Stimulated activated CD4-positive, alpha-beta T cell treated with anti-CD3 and anti-CD28 coated beads, Interleukin-4, amount 100 ng/mL, for 48 hours (primary cell): ENCODE measurements around the gene RFX8.
"Not testable (repeated sequence)": the region's sequence is repeated elsewhere in the genome, so short reads cannot be mapped to it uniquely, and the experiment has no call there.

Experiments
- DNase-seq, 2 donors: peaks; one replicate each; pipeline ENCODE4 v3.0.0-alpha.2; 2020; ENCODE audit warnings: low read depth in 2 of 2

The RFX8 gene

GRCh38 chr2:101379091-101379490 lies 95.8 kb downstream of the RFX8 start:
- no peak for DNase-seq

DNA sequence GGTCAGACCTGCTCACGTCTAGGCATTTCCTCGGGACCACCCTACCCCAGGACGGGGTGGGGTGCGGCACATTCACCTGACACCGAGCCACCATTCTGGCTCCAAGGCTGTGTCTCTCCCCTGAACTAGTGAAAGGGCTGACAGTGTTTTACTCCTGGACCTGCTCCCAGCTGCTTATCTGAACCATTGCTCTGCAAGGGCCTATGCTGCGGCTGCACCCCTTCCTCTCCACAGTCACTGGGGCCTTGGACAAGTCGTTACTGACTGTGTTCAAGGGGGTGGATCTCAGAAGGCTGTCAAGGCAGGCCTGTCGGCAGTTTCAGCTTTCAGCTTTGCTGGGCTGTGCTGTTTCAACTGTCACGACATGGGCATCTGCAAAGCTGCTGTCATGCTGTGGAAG lies 99.3 kb downstream of the RFX8 start:
- DNase-seq: no peak

DNA sequence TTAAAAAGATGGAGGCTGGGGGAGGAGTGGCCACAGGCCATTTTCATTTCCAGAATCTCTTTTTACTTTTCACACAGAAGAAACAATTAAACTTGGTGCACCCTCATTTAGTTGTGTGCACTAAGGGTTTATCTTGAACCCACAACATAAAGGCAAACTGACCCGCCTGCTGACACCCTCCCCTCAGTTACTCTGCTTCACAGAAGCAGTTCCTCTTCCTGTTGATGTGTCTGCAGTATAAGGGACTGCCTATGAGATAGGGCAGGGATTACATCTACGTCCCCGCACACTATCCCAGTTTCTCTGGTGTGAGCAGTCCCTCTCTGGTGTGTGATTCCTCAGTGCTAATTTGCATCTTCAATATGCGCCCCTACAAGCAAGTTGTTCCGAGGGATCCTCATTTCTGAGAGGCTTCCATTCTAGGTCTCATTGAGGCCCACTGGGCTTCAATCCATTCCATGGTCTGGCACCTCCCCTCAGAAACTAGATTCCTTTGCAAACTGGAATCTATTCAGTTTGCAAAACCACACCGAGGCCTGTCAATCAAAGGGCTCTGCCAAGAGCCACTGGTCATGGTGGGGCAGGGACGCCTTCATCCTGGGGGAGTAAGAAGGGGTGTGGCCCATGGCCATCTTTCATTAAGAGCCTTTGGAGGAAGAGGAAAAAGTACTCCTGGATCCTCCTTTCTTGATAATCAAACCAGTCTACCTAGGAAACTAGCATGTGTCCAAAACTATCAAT lies 99.9 kb downstream of the RFX8 start:
- DNase-seq: no peak

DNA sequence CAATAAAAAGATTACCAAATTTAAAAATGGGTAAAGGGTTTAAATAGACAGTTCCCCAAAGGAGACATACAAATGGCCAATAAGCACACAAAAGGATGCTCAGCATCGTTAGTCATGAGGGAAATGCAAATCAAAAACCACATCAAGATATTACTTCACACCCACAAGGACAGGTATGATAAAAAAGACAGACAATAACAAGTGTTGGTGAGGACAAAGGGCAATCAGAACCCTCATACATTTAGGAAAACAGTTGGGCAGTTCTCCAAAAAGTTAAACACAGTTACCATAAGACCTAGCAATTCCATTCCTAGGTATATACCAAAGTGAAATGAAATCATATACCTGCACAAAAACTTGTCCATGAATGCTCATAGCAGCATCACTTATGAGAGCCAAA lies 102.1 kb downstream of the RFX8 start:
- DNase-seq: no peak

GRCh38 chr2:101371636-101372035 lies 103.3 kb downstream of the RFX8 start:
- no peak for DNase-seq

GRCh38 chr2:101369100-101369499 lies 105.8 kb downstream of the RFX8 start:
- no peak for DNase-seq

GRCh38 chr2:101368376-101368775 lies 106.5 kb downstream of the RFX8 start:
- DNase-seq: no peak

DNA sequence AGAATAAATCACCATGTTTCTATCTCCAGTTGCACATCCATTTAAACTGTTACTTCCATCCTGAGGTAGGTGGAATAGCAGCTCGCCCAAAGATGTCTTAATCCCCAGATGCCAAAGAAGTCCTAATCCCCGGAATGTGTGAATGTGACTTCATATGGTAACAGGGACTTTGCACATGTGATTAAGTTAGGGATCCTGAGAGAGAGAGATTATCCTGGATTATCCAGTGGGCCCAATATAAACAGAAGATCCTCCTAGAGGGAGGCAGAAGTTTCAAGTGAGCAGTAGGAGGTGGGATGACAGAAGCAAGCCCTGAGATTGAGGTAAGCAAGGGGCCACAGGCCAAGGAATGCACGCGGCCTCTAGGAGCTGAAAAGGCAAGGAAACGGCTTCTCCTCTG lies 107.4 kb downstream of the RFX8 start:
- no peak for DNase-seq

DNA sequence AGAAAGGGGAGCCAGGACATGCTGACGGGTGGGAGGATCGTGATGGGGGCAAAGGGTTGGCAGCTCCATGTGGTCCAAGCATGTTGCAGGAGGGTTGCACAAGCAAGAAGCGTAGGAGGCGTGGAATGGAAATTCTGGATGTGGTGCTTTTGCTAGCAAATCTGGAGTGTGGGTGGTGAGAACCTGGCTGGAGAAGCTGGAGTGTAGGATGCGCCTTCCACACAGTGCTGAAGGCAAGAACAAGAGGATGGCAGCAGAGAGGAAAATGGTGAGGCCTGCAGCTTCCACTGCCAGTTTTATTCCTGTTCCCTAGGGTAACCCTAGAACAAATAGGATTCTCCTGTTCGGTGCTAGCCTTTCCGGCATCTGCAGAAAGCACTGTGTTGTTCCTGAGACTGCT lies 110.0 kb downstream of the RFX8 start:
- DNase-seq: no peak

GRCh38 chr2:101362777-101363176 lies 112.1 kb downstream of the RFX8 start:
- no peak for DNase-seq

DNA sequence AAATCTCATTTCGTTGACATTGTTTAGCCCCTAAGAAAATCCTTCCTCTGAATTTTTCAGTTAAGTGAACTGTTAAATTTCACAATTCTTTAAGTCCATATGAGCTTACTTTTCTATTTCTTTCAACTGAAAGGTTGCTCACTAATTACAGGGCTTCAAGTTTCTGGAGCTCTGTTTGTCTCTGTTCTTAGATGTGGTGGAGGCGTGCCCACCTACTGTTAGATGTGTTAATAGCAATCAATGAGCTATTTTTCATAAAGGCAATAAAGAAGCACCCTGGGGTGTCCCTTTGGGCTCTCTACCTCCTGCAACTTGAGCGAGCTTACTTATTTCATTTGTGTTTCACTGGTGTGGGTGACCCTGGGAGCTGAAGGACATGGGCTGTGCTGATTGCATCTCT lies 112.6 kb downstream of the RFX8 start:
- DNase-seq: no peak

DNA sequence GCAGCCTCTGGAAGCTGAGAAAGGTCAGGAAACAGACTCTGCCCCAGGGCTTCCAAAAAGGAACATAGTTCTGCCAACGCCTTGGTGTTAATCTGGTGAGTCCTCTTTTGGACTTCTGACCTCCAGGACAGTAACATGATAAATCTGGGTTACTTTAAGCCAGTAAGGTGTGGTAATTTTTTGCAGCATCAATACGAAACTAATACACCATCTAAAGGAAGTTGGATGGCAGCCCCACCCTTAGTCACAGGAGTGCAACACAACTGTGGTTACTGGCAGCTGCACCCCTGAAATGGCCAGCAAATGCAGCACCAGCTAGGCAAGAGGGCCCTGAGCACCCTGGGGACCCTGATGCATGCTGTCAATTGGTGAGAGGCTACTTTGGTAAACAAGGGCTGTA lies 113.4 kb downstream of the RFX8 start:
- DNase-seq: no peak

DNA sequence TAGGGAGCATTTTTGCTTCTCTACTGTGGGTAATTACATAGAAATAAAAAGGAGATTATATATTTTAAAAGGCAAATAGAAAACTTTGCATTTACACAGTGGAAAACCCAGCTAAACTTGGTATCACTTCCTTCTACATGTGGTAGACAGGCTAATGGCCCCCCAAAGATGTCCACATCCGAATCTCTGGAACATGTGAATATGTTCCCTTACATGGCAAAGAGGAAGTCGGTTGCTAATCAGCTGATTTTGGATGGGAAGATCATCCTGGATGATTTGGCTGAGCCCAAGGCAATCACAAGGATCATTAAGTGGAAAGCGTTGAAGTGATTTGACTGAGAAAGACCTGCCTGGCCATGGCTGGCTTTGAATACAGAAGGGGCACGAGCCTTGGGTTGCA lies 113.8 kb downstream of the RFX8 start:
- DNase-seq: no peak

GRCh38 chr2:101360232-101360631 lies 114.7 kb downstream of the RFX8 start:
- no peak for DNase-seq

DNA sequence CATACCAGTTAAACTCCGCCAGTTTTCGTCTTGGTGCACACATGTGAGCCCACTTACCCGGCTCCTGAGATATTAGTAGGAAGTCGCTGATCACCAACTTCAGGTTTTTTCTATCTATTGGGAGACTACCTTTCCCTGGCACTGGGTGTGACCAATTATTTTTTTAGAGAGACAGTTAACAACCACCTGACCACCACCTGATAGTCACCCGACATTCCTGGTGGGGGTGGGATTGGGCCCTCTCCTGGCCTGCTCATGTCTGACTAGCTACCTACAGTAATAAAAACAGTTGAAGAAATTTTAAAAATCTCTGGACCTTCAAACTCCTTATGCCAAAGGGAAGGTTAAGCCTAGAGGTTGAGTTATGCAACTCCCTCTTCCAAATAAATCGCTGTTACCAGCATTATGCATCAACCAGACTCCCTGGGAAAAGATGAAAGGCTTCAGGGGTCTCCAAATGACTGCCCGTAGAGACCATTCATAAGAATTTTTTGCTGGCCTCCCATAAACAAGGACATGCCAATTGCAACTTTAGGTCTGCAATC lies 115.4 kb downstream of the RFX8 start:
- no peak for DNase-seq

DNA sequence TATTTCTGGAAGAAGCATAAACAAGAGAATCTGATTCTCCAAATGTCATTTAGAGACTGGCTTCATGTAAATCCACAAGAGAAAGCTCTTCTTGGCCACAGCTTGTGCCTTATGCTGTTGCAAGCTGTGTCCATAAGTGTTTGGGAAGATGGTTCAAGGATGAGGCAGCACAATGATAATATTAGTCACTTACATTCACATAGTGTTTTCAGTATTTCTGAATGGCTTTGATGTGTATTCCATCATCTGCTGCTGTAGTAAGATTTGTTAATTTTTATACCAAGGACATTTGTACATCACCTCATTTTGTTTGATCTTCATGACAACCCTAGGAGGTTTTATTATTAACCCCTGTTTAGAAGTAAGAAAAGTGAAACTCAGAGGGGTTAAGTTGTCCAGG lies 117.5 kb downstream of the RFX8 start:
- DNase-seq: no peak

DNA sequence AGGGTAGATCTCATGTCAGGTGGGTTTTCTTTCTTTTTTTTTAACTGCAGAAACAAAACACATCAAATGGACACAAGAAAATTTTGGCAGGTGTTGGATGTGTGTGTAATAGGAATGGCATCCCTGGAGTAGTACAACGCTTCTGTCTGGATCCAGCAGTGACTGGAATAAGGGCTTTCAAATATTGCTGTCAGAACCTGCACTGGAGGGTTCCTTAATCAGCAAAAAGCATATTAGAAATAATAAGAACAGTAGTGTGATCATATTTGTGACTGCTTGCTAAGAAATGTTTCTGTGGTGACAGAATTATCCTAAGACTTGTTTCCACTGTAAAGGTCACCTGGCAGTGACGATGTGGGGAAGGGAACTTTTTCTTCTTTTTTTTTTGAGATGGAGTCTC lies 118.4 kb downstream of the RFX8 start:
- no peak for DNase-seq

DNA sequence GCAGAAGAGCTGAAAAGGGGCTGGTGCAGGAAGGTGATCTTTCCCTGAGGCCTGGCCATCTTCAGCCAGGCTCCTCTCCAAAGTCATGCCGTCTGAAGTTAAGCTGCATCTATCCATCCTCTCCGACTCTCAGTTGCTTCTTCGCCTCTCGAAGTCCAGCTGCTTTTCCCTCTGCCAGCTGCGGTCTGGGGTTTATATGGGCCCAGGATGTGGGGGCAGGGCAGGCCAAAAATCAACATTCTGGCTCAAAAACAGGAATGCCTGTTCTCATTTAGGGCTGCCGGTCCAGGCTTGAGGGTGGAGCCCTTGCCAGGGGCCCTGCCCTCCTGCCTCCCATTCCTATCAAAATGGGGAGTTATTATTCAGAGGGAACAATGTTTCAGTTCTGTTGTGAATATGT lies 118.9 kb downstream of the RFX8 start:
- DNase-seq: no peak

GRCh38 chr2:101355401-101356054 lies 119.4 kb downstream of the RFX8 start:
- DNase-seq: no peak

- no peak for DNase-seq
These were observed 120.2 kb downstream of the RFX8 start for GRCh38 chr2:101354420-101355311.

- DNase-seq: not testable (repeated sequence)
These were observed 122.3 kb downstream of the RFX8 start for GRCh38 chr2:101352631-101353030.

GRCh38 chr2:101351207-101351606 lies 123.7 kb downstream of the RFX8 start:
- DNase-seq: no peak
